NCI-H1048 (cell line): Measurements from ENCODE around the gene OR51E2.

Experiments used
- DNase-seq: peaks from one replicate; lab custom pipeline; 2025; lab: John Stamatoyannopoulos, UW

OR51E2 gene

GRCh38 chr11:4664183-4664582 is 33.5 kb downstream of the OR51E2 start:
- no peak for DNase-seq

GRCh38 chr11:4662876-4663275 is 34.8 kb downstream of the OR51E2 start:
- no peak for DNase-seq

GRCh38 chr11:4658629-4659445 is 38.8 kb downstream of the OR51E2 start:
- no peak for DNase-seq

GRCh38 chr11:4654635-4655369 is 42.9 kb downstream of the OR51E2 start:
- DNase-seq = no peak

- DNase-seq = no peak
Measured at GRCh38 chr11:4647766-4648165, 49.9 kb downstream of the OR51E2 start.

- DNase-seq = no peak
Measured at GRCh38 chr11:4645974-4646373, 51.7 kb downstream of the OR51E2 start.

- DNase-seq = no peak
Measured at GRCh38 chr11:4644233-4644632, 53.4 kb downstream of the OR51E2 start.

GRCh38 chr11:4643682-4644081 is 54.0 kb downstream of the OR51E2 start, which contains the start of gene OR51E1:
OR51E1 (plus strand) TSS chr11:4643982; CDS start chr11:4652527, 8,545 bp downstream.
- DNase-seq = no peak

GRCh38 chr11:4643076-4643475 is 54.6 kb downstream of the OR51E2 start:
- DNase-seq = no peak

- DNase-seq = no peak
Measured at GRCh38 chr11:4642043-4642442, 55.6 kb downstream of the OR51E2 start.

GRCh38 chr11:4641501-4641900 is 56.2 kb downstream of the OR51E2 start:
- no peak for DNase-seq

- no peak for DNase-seq
Measured at GRCh38 chr11:4639931-4640330, 57.7 kb downstream of the OR51E2 start.

GRCh38 chr11:4637662-4638047 is 60.0 kb downstream of the OR51E2 start:
- DNase-seq = no peak

GRCh38 chr11:4636962-4637661 is 60.5 kb downstream of the OR51E2 start, which contains the start of gene OR51D1:
OR51D1 (plus strand) TSS chr11:4637477; CDS start chr11:4639791, 2,314 bp downstream.
- DNase-seq = no peak

GRCh38 chr11:4636136-4636535 is 61.5 kb downstream of the OR51E2 start:
- DNase-seq = no peak
